ENCODE results near the gene MED10.

DNA sequence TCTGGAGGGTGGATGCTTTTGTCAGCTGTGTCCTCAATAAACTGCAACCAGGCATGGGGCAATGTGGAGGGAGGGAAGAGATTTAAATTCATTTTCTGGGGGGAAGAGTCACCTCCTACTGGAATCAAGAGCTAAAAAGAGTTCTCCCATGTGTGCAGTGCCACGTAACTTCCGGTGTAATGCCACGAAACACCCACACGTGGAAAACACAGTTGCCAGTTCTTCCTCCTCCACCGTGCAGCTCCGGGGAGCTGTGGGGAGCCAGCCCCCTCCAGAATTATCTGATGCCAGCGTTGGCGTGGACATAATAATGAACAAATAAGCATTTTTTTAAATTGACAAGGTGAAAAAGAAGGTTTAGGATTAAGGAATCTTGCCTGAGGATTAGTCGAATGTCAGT, 32.1 kb upstream of the MED10 start:
- TF ChIP-seq, protein P1, sequence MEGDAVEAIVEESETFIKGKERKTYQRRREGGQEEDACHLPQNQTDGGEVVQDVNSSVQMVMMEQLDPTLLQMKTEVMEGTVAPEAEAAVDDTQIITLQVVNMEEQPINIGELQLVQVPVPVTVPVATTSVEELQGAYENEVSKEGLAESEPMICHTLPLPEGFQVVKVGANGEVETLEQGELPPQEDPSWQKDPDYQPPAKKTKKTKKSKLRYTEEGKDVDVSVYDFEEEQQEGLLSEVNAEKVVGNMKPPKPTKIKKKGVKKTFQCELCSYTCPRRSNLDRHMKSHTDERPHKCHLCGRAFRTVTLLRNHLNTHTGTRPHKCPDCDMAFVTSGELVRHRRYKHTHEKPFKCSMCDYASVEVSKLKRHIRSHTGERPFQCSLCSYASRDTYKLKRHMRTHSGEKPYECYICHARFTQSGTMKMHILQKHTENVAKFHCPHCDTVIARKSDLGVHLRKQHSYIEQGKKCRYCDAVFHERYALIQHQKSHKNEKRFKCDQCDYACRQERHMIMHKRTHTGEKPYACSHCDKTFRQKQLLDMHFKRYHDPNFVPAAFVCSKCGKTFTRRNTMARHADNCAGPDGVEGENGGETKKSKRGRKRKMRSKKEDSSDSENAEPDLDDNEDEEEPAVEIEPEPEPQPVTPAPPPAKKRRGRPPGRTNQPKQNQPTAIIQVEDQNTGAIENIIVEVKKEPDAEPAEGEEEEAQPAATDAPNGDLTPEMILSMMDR (IDR thresholded peaks at IDR 0.05; ENCODE audit: insufficient read depth, low read depth, low read length): no peak
- TF ChIP-seq EZH2 (IDR thresholded peaks at IDR 0.05; ENCODE audit: insufficient read depth, low read length): no peak
